GM23338 (cell line): ENCODE data around the gene PITRM1. TPM values are rescaled to one million over a fixed set of nuclear protein-coding genes. Genes with fewer than 3 reads are reported as not detected.

Experiments used
- ATAC-seq: fragments of 200-7000 bp; cut with Tn5 transposase; 3 replicates; pipeline ENCODE4 v1.9.1; 2020
- DNase-seq: peaks from one replicate; pipeline ENCODE4 v3.0.0-alpha.2; 2015; ENCODE audit warnings: low spot score
- H2AFZ ChIP-seq: fragments of 200-600 bp; sonication (generic); 2 replicates; pipeline ENCODE4 v1.8.0; 2016; ENCODE audit warnings: antibody characterized with exemption, mild to moderate bottlenecking, moderate library complexity
- H3F3A ChIP-seq: fragments of 200-600 bp; sonication (generic); replicated peaks from 2 replicates; pipeline ENCODE4 v1.8.0; 2017; ENCODE audit warnings: antibody characterized with exemption, mixed run types, low read depth
- H3K27ac ChIP-seq: fragments of 200-600 bp; sonication (generic); 2 replicates; pipeline ENCODE4 v1.6.1; 2016; ENCODE audit warnings: low read depth
- H3K27me3 ChIP-seq: fragments of 200-600 bp; sonication (generic); 2 replicates; pipeline ENCODE4 v1.8.0; 2016; ENCODE audit warnings: mild to moderate bottlenecking, mixed run types, moderate library complexity; ENCODE audit not compliant: insufficient read depth
- H3K36me3 ChIP-seq: fragments of 200-600 bp; sonication (generic); 2 replicates; pipeline ENCODE4 v1.8.0; 2016; ENCODE audit warnings: mild to moderate bottlenecking; ENCODE audit not compliant: insufficient read depth
- H3K4me1 ChIP-seq: fragments of 200-600 bp; sonication (generic); 2 replicates; pipeline ENCODE4 v1.8.0; 2016; ENCODE audit warnings: mild to moderate bottlenecking, moderate library complexity; ENCODE audit not compliant: insufficient read depth
- H3K4me2 ChIP-seq: fragments of 200-600 bp; sonication (generic); 2 replicates; pipeline ENCODE4 v1.7.1; 2017; ENCODE audit warnings: mixed run types
- H3K4me3 ChIP-seq: fragments of 200-600 bp; sonication (generic); 2 replicates; pipeline ENCODE4 v1.6.1; 2016; ENCODE audit warnings: mixed run types
- H3K79me2 ChIP-seq: fragments of 200-600 bp; sonication (generic); replicated peaks from 2 replicates; pipeline ENCODE4 v1.8.0; 2017; ENCODE audit warnings: mild to moderate bottlenecking; ENCODE audit not compliant: insufficient read depth
- H3K9me2 ChIP-seq: fragments of 200-600 bp; sonication (generic); 2 replicates; pipeline ENCODE4 v1.8.0; 2017; ENCODE audit not compliant: insufficient read depth
- H4K20me1 ChIP-seq: fragments of 200-600 bp; sonication (generic); replicated peaks from 2 replicates; pipeline ENCODE4 v1.8.0; 2017; ENCODE audit warnings: mild to moderate bottlenecking; ENCODE audit not compliant: insufficient read depth
- H3K27ac Mint-ChIP-seq: 2 replicates; pipeline ENCODE4 v1.8.0; 2020; ENCODE audit warnings: inconsistent platforms, mild to moderate bottlenecking, moderate library complexity, mixed read lengths
- H3K27me3 Mint-ChIP-seq: 3 replicates; pipeline ENCODE4 v1.8.0; 2022; ENCODE audit warnings: low read depth, mild to moderate bottlenecking, moderate library complexity, mixed read lengths, inconsistent platforms; ENCODE audit not compliant: insufficient read depth, poor library complexity
- H3K36me3 Mint-ChIP-seq: 3 replicates; pipeline ENCODE4 v1.8.0; 2021; ENCODE audit warnings: low read depth, mild to moderate bottlenecking, inconsistent platforms, moderate library complexity, mixed read lengths
- H3K4me1 Mint-ChIP-seq: 3 replicates; pipeline ENCODE4 v1.8.0; 2020; ENCODE audit warnings: mild to moderate bottlenecking, inconsistent platforms, mixed read lengths
- H3K4me3 Mint-ChIP-seq: 3 replicates; pipeline ENCODE4 v1.8.0; 2021; ENCODE audit warnings: moderate library complexity, mild to moderate bottlenecking, inconsistent platforms, mixed read lengths
- H3K9me3 Mint-ChIP-seq: 3 replicates; pipeline ENCODE4 v1.8.0; 2020; ENCODE audit warnings: moderate library complexity, mild to moderate bottlenecking, inconsistent platforms, mixed read lengths
- CREB1 ChIP-seq: fragments of 250-450 bp; sonication (Bioruptor Pico); IDR thresholded peaks from 2 replicates; pipeline ENCODE4 v1.5.0; 2020; ENCODE audit warnings: low read depth, mild to moderate bottlenecking, moderate library complexity
- EZH2 ChIP-seq: fragments of 200-600 bp; sonication (generic); IDR thresholded peaks from one replicate; pipeline ENCODE4 v1.8.0; 2017; ENCODE audit warnings: antibody characterized with exemption, mild to moderate bottlenecking, low read depth; ENCODE audit not compliant: unreplicated experiment
- EZH2phosphoT487 ChIP-seq: fragments of 200-600 bp; sonication (generic); IDR thresholded peaks from one replicate; pipeline ENCODE4 v1.8.1; 2018; ENCODE audit warnings: antibody characterized with exemption; ENCODE audit not compliant: unreplicated experiment
- NANOG ChIP-seq: IDR thresholded peaks from 2 replicates; pipeline ENCODE4 v1.6.1; 2016; ENCODE audit warnings: antibody characterized with exemption, borderline replicate concordance
- POLR2AphosphoS5 ChIP-seq: IDR thresholded peaks from 2 replicates; pipeline ENCODE4 v1.6.1; 2016; ENCODE audit warnings: antibody characterized with exemption, low read depth
- REST ChIP-seq: IDR thresholded peaks from one replicate; pipeline ENCODE4 v1.6.1; 2018; ENCODE audit warnings: antibody characterized with exemption; ENCODE audit not compliant: unreplicated experiment
- ZNF114 ChIP-seq: fragments of 250-450 bp; sonication (Bioruptor Pico); IDR thresholded peaks from 2 replicates; pipeline ENCODE4 v1.5.0; 2020; ENCODE audit warnings: mild to moderate bottlenecking, moderate library complexity
- ZNF331 ChIP-seq: fragments of 250-450 bp; sonication (Bioruptor Pico); IDR thresholded peaks from 2 replicates; pipeline ENCODE4 v1.5.0; 2020; ENCODE audit warnings: low read depth, mild to moderate bottlenecking, moderate library complexity
- ZNF462 ChIP-seq: fragments of 250-450 bp; sonication (Bioruptor Pico); IDR thresholded peaks from 2 replicates; pipeline ENCODE4 v1.5.0; 2020; ENCODE audit warnings: mild to moderate bottlenecking, moderate library complexity
- polyA plus RNA-seq: library from polyadenylated mRNA; unstranded; fragments of >200 nt; fragmentation: Nextera tagmentation; extraction: Ambion mirVana; gene quantifications from 2 replicates; pipeline ENCODE4 v1.2.1, GENCODE V29; 2016
- total RNA-seq: library from RNA; depleted of rRNA; stranded (reverse); fragments of >200 nt; shearing (Covaris generic); gene quantifications from 2 replicates; pipeline ENCODE4 v1.2.3, GENCODE V29; 2014
- TF ChIP-seq, protein P1 (sequence below): IDR thresholded peaks from 2 replicates; pipeline ENCODE4 v1.6.1; 2016; ENCODE audit warnings: antibody characterized with exemption
- TF ChIP-seq, protein P2 (sequence below), 2 experiments: fragments of 200-600 bp in 1 of 2; sonication (generic) in 1 of 2; conservative IDR thresholded peaks; 2 replicates each; pipeline versions ENCODE4 v1.5.1 to v1.6.1; 2016 to 2017; ENCODE audit warnings: antibody characterized with exemption in 2 of 2, low read depth in 2 of 2, mild to moderate bottlenecking in 2 of 2, moderate library complexity in 1 of 2

PITRM1 gene
- total and polyA plus RNA-seq, 2 experiments from 2014 or later: 29.0 to 33.0 TPM

- H3K27ac Mint-ChIP-seq: no peak overlapping the region
- H3K4me1 Mint-ChIP-seq: no peaks in the 10 kb centered on the region
- Histone ChIP-seq H3K9me2 (no peaks in the 10 kb centered on the region), H3K4me2 (no peak overlapping the region), H2AFZ (no peak overlapping the region), H4K20me1 (no peaks in the 10 kb centered on the region), H3K4me1 (no peaks in the 10 kb centered on the region), H3K27me3 (no peaks in the 10 kb centered on the region), H3F3A (no peaks in the 10 kb centered on the region), H3K79me2 (no peaks in the 10 kb centered on the region), H3K27ac (no peak overlapping the region), H3K36me3 (peaks cover 14% of the 10 kb centered on the region), H3K4me3 (no peak overlapping the region)
- H3K36me3 Mint-ChIP-seq: peaks cover 56% of the 10 kb centered on the region
- DNase-seq (no peak), ATAC-seq (no peak)
- no peak for TF ChIP-seq POLR2AphosphoS5
- TF ChIP-seq NANOG: no peak
- no peak for TF ChIP-seq ZNF462 (CRISPR knock-in tag)
- TF ChIP-seq EZH2: no peak
- no peak for TF ChIP-seq ZNF331 (CRISPR knock-in tag)
- TF ChIP-seq ZNF114 (CRISPR knock-in tag): no peak
- TF ChIP-seq EZH2phosphoT487: no peak
- TF ChIP-seq, protein P1, sequence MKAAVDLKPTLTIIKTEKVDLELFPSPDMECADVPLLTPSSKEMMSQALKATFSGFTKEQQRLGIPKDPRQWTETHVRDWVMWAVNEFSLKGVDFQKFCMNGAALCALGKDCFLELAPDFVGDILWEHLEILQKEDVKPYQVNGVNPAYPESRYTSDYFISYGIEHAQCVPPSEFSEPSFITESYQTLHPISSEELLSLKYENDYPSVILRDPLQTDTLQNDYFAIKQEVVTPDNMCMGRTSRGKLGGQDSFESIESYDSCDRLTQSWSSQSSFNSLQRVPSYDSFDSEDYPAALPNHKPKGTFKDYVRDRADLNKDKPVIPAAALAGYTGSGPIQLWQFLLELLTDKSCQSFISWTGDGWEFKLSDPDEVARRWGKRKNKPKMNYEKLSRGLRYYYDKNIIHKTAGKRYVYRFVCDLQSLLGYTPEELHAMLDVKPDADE: no peak
- no peak for TF ChIP-seq CREB1
- no peak for TF ChIP-seq REST
- TF ChIP-seq, protein P2, sequence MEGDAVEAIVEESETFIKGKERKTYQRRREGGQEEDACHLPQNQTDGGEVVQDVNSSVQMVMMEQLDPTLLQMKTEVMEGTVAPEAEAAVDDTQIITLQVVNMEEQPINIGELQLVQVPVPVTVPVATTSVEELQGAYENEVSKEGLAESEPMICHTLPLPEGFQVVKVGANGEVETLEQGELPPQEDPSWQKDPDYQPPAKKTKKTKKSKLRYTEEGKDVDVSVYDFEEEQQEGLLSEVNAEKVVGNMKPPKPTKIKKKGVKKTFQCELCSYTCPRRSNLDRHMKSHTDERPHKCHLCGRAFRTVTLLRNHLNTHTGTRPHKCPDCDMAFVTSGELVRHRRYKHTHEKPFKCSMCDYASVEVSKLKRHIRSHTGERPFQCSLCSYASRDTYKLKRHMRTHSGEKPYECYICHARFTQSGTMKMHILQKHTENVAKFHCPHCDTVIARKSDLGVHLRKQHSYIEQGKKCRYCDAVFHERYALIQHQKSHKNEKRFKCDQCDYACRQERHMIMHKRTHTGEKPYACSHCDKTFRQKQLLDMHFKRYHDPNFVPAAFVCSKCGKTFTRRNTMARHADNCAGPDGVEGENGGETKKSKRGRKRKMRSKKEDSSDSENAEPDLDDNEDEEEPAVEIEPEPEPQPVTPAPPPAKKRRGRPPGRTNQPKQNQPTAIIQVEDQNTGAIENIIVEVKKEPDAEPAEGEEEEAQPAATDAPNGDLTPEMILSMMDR (conservative IDR thresholded peaks at IDR 0.05; ENCODE audit: low read depth in 2 of 2): no peak
- H3K4me3 Mint-ChIP-seq: no peak overlapping the region
- peaks cover 14% of the 10 kb centered on the region for H3K27me3 Mint-ChIP-seq
- H3K9me3 Mint-ChIP-seq: no peaks in the 10 kb centered on the region
Observed at GRCh38 chr10:3128379-3129130, 44.0 kb downstream of the PITRM1 start.
